ENCODE data around the gene SF3A2.

Gene SF3A2

DNA sequence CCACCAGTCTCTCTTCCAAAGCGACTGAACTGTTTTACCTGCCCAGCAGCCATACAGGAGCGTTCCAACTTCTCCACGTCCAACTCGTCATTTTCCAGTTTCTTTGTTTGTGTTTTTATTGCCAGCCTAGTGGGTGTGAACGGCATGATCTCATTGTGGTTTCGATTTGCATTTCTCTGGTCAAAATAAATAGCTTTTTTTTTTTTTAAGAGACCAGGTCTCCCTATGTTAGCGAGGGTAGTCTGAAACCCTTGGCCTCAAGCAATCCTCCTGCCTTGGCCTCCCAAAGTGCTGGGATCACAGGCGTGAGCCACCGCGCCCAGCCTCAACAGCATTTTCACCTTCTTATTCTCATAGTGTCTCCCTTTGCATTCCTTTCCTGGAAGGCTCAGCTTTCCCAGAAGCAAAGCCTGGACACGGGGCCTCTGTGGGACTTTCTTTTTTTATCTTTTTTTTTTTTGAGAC, 23.7 kb downstream of the SF3A2 start:
- no peak overlapping the region for H4K5ac ChIP-seq (ENCODE audit: low read length)
- H2BK120ac ChIP-seq (ENCODE audit: low read depth, low read length): no peak overlapping the region
- no peaks in the 10 kb centered on the region for H3K4me1 ChIP-seq (ENCODE audit: control insufficient read depth, low read depth, low read length)
- no peak overlapping the region for H3K4me2 ChIP-seq (ENCODE audit: low read length)
- no peak overlapping the region for H3K4ac ChIP-seq (ENCODE audit: low read depth, low read length)
- H3K36me3 ChIP-seq (ENCODE audit: control insufficient read depth, insufficient read depth, low read length): no peaks in the 10 kb centered on the region
- no peak overlapping the region for H3K56ac ChIP-seq (ENCODE audit: low read length)
- DNase-seq: no peak
- H2AK5ac ChIP-seq (ENCODE audit: low read length): no peak overlapping the region
- H3K18ac ChIP-seq (ENCODE audit: low read length): no peak overlapping the region
- WGBS (ENCODE audit: extremely low coverage, insufficient coverage, low lambda C conversion rate): no CpG with 5 or more reads among the region's 11 CpGs
- H3K9ac ChIP-seq (ENCODE audit: low read length): no peak overlapping the region
- no peak overlapping the region for H2BK5ac ChIP-seq (ENCODE audit: low read length)
- no peak overlapping the region for H3K4me3 ChIP-seq (ENCODE audit: low read length)
- H3K79me2 ChIP-seq (ENCODE audit: control insufficient read depth, insufficient read depth, low read length): no peaks in the 10 kb centered on the region
- H4K8ac ChIP-seq (ENCODE audit: low read depth, low read length): no peak overlapping the region
- no peak overlapping the region for H3K23ac ChIP-seq (ENCODE audit: low read length)
- no peak overlapping the region for H2BK15ac ChIP-seq (replicated peaks; ENCODE audit: low read depth)
- no peak overlapping the region for H3K27ac ChIP-seq (ENCODE audit: low read depth, low read length)
- no peaks in the 10 kb centered on the region for H3K79me1 ChIP-seq (ENCODE audit: low read length)
- no peaks in the 10 kb centered on the region for H3K27me3 ChIP-seq (ENCODE audit: insufficient read depth, low read length, poor library complexity)

DNA sequence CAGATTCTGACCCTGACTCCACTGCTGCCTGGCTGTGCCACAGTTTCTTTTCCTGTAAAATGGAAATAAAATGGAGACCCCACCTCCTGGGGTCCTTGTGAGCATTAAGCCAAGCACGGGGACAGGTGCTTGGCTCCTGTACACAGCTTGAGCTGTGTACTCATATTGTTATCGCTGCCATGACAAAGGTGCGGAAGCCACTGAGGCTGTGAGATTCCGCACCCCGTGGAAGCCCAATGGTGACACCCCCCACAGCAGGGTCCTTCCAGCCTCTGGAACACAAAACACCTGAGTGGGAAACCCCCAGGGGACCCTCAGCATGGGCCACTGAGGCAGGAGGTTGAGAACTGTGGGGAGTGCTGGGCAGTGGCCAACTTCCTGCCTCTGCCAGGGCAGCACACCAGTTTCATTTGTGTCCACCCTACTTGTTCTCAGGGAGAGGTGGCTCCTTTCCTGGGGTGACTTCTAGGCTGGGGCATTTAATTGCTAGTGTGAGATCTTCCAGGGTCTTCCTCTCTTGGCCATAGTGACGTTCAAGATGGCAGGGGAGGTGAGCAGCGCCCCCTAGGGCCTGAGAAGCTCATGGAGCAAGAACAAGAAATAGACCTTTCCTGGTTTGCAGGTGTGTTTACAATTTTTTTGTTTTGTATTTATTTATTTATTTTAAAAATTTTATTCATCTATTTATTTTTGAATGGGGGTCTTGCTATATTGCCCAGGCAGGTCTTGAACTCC, 25.0 kb downstream of the SF3A2 start:
- WGBS (ENCODE audit: extremely low coverage, insufficient coverage, low lambda C conversion rate): no CpG with 5 or more reads among the region's 7 CpGs
- no peaks in the 10 kb centered on the region for H3K79me1 ChIP-seq (ENCODE audit: low read length)
- no peak overlapping the region for H3K56ac ChIP-seq (ENCODE audit: low read length)
- DNase-seq: peak; percentile 51
- H3K79me2 ChIP-seq (ENCODE audit: control insufficient read depth, insufficient read depth, low read length): no peaks in the 10 kb centered on the region
- no peak overlapping the region for H4K5ac ChIP-seq (ENCODE audit: low read length)
- H3K18ac ChIP-seq (ENCODE audit: low read length): no peak overlapping the region
- H2BK5ac ChIP-seq (ENCODE audit: low read length): no peak overlapping the region
- H3K4me3 ChIP-seq (ENCODE audit: low read length): no peak overlapping the region
- H3K9ac ChIP-seq (ENCODE audit: low read length): no peak overlapping the region
- no peaks in the 10 kb centered on the region for H3K36me3 ChIP-seq (ENCODE audit: control insufficient read depth, insufficient read depth, low read length)
- no peak overlapping the region for H2BK120ac ChIP-seq (ENCODE audit: low read depth, low read length)
- no peak overlapping the region for H3K23ac ChIP-seq (ENCODE audit: low read length)
- H3K4me1 ChIP-seq (ENCODE audit: control insufficient read depth, low read depth, low read length): no peaks in the 10 kb centered on the region
- H3K27me3 ChIP-seq (ENCODE audit: insufficient read depth, low read length, poor library complexity): no peaks in the 10 kb centered on the region
- no peak overlapping the region for H3K4ac ChIP-seq (ENCODE audit: low read depth, low read length)
- H2BK15ac ChIP-seq (replicated peaks; ENCODE audit: low read depth): no peak overlapping the region
- H4K8ac ChIP-seq (ENCODE audit: low read depth, low read length): no peak overlapping the region
- no peak overlapping the region for H3K27ac ChIP-seq (ENCODE audit: low read depth, low read length)
- H3K4me2 ChIP-seq (ENCODE audit: low read length): no peak overlapping the region
- no peak overlapping the region for H2AK5ac ChIP-seq (ENCODE audit: low read length)

DNA sequence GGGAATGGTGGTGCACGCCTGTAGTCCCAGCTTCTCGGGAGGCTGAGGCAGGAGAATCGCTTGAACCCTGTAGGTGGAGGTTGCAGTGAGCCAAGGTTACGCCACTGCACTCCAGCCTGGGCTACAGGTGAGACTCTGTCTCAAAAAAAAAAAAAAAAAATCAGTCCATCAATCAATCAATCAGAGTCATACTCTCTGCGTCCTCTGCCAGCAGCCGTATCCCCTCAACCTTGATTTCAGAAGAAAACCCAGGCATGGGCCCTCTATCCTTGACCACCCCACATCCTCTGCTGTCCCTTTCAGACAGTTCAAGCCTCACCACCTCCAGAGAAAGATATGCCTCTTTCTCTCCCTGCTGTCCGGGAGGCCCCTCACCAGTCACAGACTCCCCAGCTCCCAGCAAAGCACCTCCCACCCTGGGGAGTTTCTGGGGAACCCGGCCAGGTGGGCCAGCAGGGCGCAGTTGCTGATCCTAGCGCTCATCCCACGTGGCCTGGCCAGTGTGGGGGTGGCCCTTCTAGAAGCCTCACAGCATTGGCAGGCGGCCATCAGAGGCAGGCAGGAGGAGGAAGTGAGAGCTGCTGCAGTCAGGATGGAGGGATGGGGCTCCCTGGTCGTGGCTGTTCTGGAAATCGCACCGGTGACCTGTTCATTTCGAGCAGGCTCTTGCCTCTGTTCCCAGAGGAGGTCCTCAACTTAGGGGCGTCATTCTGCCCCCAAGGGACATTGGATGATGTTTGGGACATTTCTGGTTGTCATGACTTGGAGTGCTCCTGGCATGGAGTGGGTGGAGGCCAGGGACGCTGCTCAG, 29.8 kb downstream of the SF3A2 start:
- Histone ChIP-seq H3K23ac (ENCODE audit: low read length) (peak overlapping the region; percentile 66), H2BK5ac (ENCODE audit: low read length) (no peak overlapping the region), H4K5ac (ENCODE audit: low read length) (no peak overlapping the region), H3K4me1 (ENCODE audit: control insufficient read depth, low read depth, low read length) (no peaks in the 10 kb centered on the region), H3K79me2 (ENCODE audit: control insufficient read depth, insufficient read depth, low read length) (peaks cover 20% of the 10 kb centered on the region), H3K56ac (ENCODE audit: low read length) (peak overlapping the region; percentile 15), H3K79me1 (ENCODE audit: low read length) (no peaks in the 10 kb centered on the region), H3K27ac (ENCODE audit: low read depth, low read length) (no peak overlapping the region), H2AK5ac (ENCODE audit: low read length) (no peak overlapping the region), H3K27me3 (ENCODE audit: insufficient read depth, low read length, poor library complexity) (no peaks in the 10 kb centered on the region), H3K18ac (ENCODE audit: low read length) (no peak overlapping the region), H3K9ac (ENCODE audit: low read length) (no peak overlapping the region), H3K4me3 (ENCODE audit: low read length) (no peak overlapping the region), H2BK15ac (replicated peaks; ENCODE audit: low read depth) (no peak overlapping the region), H3K4me2 (ENCODE audit: low read length) (no peak overlapping the region), H3K4ac (ENCODE audit: low read depth, low read length) (no peak overlapping the region), H4K8ac (ENCODE audit: low read depth, low read length) (no peak overlapping the region), H3K36me3 (ENCODE audit: control insufficient read depth, insufficient read depth, low read length) (no peaks in the 10 kb centered on the region), H2BK120ac (ENCODE audit: low read depth, low read length) (no peak overlapping the region)
- no peak for DNase-seq
- WGBS (ENCODE audit: extremely low coverage, insufficient coverage, low lambda C conversion rate): no CpG with 5 or more reads among the region's 18 CpGs

DNA sequence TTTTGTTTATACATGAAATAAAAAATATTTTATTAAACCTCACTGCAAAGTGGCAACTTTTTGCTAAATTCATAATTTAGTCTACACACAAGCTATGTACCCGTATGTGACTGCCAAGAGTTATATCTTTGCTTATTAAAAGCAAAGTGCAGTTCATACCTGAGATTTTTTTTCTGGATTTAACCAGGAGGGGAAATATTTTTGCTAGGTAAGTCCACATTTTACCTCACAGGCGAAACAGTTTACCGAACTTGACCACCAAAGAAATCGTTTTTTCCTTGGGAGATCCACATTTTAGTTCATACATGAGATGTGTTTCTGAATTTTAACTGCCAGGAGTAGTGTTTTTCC, 31.8 kb downstream of the SF3A2 start:
- Histone ChIP-seq H3K4me1 (ENCODE audit: control insufficient read depth, low read depth, low read length) (no peaks in the 10 kb centered on the region), H3K27ac (ENCODE audit: low read depth, low read length) (no peak overlapping the region), H3K9ac (ENCODE audit: low read length) (no peak overlapping the region), H3K27me3 (ENCODE audit: insufficient read depth, low read length, poor library complexity) (no peaks in the 10 kb centered on the region), H3K23ac (ENCODE audit: low read length) (no peak overlapping the region), H3K79me2 (ENCODE audit: control insufficient read depth, insufficient read depth, low read length) (peaks cover 32% of the 10 kb centered on the region), H3K4me3 (ENCODE audit: low read length) (no peak overlapping the region), H2AK5ac (ENCODE audit: low read length) (no peak overlapping the region), H2BK120ac (ENCODE audit: low read depth, low read length) (no peak overlapping the region), H2BK15ac (replicated peaks; ENCODE audit: low read depth) (no peak overlapping the region), H3K56ac (ENCODE audit: low read length) (no peak overlapping the region), H3K18ac (ENCODE audit: low read length) (no peak overlapping the region), H3K36me3 (ENCODE audit: control insufficient read depth, insufficient read depth, low read length) (peaks cover 5% of the 10 kb centered on the region), H3K4me2 (ENCODE audit: low read length) (no peak overlapping the region), H3K79me1 (ENCODE audit: low read length) (peaks cover 2% of the 10 kb centered on the region), H4K5ac (ENCODE audit: low read length) (no peak overlapping the region), H4K8ac (ENCODE audit: low read depth, low read length) (no peak overlapping the region), H2BK5ac (ENCODE audit: low read length) (no peak overlapping the region), H3K4ac (ENCODE audit: low read depth, low read length) (no peak overlapping the region)
- DNase-seq: no peak
- no CpG with 5 or more reads among the region's 4 CpGs for WGBS (ENCODE audit: extremely low coverage, insufficient coverage, low lambda C conversion rate)

DNA sequence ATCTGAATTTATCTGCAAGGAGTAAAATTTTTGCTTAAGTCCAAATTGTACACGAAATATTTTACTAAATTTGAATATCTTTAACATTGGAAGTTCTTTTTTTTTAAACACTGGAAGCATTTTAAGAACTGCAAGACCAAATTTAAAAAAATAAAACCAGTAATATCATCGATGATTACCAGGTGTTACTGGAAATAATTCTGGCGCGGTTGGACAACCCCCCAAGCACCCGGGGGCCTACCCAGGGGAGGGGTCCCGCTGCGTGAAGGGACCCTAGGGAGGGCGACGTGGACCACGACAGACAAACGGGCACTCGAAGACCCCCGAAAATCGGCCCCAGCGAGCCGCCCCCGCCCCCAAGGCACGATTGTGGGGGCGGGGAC, 32.2 kb downstream of the SF3A2 start:
- H2AK5ac ChIP-seq (ENCODE audit: low read length): no peak overlapping the region
- no peak overlapping the region for H3K27ac ChIP-seq (ENCODE audit: low read depth, low read length)

More for the DNA sequence above, 32.2 kb downstream of the SF3A2 start:
- H3K79me1 ChIP-seq (ENCODE audit: low read length): peaks cover 2% of the 10 kb centered on the region
- no peak overlapping the region for H2BK15ac ChIP-seq (replicated peaks; ENCODE audit: low read depth)
- H2BK5ac ChIP-seq (ENCODE audit: low read length): no peak overlapping the region
- DNase-seq: no peak
- H3K27me3 ChIP-seq (ENCODE audit: insufficient read depth, low read length, poor library complexity): no peaks in the 10 kb centered on the region
- peaks cover 5% of the 10 kb centered on the region for H3K36me3 ChIP-seq (ENCODE audit: control insufficient read depth, insufficient read depth, low read length)
- H3K4ac ChIP-seq (ENCODE audit: low read depth, low read length): no peak overlapping the region
- H3K79me2 ChIP-seq (ENCODE audit: control insufficient read depth, insufficient read depth, low read length): peaks cover 32% of the 10 kb centered on the region
- H3K23ac ChIP-seq (ENCODE audit: low read length): no peak overlapping the region
- no peaks in the 10 kb centered on the region for H3K4me1 ChIP-seq (ENCODE audit: control insufficient read depth, low read depth, low read length)
- H3K18ac ChIP-seq (ENCODE audit: low read length): no peak overlapping the region
- H3K4me2 ChIP-seq (ENCODE audit: low read length): peak overlapping the region; percentile 56
- no peak overlapping the region for H4K8ac ChIP-seq (ENCODE audit: low read depth, low read length)
- H3K56ac ChIP-seq (ENCODE audit: low read length): peak overlapping the region; percentile 91
- peak overlapping the region; percentile 89 for H3K9ac ChIP-seq (ENCODE audit: low read length)
- no CpG with 5 or more reads among the region's 19 CpGs for WGBS (ENCODE audit: extremely low coverage, insufficient coverage, low lambda C conversion rate)
- H4K5ac ChIP-seq (ENCODE audit: low read length): no peak overlapping the region
- H3K4me3 ChIP-seq (ENCODE audit: low read length): peak overlapping the region; percentile 79
- no peak overlapping the region for H2BK120ac ChIP-seq (ENCODE audit: low read depth, low read length)
